Measurements from ENCODE around the gene ZSCAN22. TPM values are rescaled to one million over a fixed set of nuclear protein-coding genes. Genes with fewer than 3 reads are reported as not detected.
A peak's percentile ranks its signal among the peaks of the same experiment; 100 is the strongest.

The ZSCAN22 gene
- total and polyA plus RNA-seq, 2 of the 13 experiments (the other 11 are each of a cell fraction or from before 2014, with no cell fraction given), result 2.5 to 3.5 TPM

DNA sequence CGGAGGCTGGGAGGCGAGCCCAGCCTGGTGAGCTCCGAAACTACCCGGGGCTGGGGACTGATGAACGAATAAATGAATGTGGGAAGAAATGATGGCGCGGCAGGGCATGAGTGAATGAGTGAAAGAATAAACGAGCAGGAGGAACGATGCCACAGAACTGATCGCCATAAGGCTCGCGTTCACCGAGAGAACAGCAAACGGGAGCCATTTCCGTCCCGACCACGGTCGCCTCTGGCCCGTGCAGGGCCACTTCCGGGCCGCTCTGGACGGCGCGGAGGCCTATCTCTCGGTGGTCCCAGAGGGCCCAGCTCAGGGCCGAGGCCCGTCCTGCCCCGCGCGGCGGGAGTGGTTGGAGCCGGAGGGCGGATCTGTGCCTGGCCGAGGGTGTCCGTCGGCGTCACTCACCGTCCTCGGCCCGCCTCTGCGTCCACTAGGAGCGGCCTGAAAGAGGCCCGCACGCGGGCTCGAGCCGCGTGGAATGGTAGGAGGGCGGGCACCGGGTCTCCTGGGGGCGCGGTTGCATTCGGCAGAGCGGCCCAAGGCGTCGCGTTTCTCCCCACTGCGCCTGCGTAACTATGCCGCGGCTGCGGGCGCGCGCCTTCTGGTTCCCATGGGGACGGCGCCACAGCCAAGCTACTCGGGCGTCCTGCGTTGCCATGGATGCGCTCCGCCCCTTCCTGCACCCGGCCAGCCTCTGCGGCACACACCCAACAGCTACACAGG lies 35.6 kb downstream of the ZSCAN22 start, which contains the start of gene ZNF497 (continued):
- TF ChIP-seq PHF21A (CRISPR knock-in tag; IDR thresholded peaks at IDR 0.05) (peak; percentile 73; the same call in 1 of the 2 replicates), SRSF1 (optimal IDR thresholded peaks at IDR 0.05; ENCODE audit: low read depth, low read length) (no peak), ATF7 (IDR thresholded peaks at IDR 0.05) (no peak), ATF7 (CRISPR knock-in tag; IDR thresholded peaks at IDR 0.05) (no peak), ZNF772 (CRISPR knock-in tag; IDR thresholded peaks at IDR 0.05) (peak; percentile 63; the same call in 1 of the 2 replicates), YEATS2 (CRISPR knock-in tag; IDR thresholded peaks at IDR 0.05; ENCODE audit: borderline replicate concordance) (peak; percentile 92), FOXP1 (IDR thresholded peaks at IDR 0.05) (no peak), FOXP1 (CRISPR knock-in tag; IDR thresholded peaks at IDR 0.05) (no peak), ZNF549 (CRISPR knock-in tag; IDR thresholded peaks at IDR 0.05) (peak; percentile 45; the same call in 1 of the 2 replicates), MZF1 (CRISPR knock-in tag; IDR thresholded peaks at IDR 0.05; ENCODE audit: borderline replicate concordance) (no peak), SALL1 (CRISPR knock-in tag; IDR thresholded peaks at IDR 0.05) (peak; percentile 56; the same call in 1 of the 2 replicates), RBM22 (optimal IDR thresholded peaks at IDR 0.05; ENCODE audit: low read length) (peak; percentile 100), HOXA3 (CRISPR knock-in tag; IDR thresholded peaks at IDR 0.05) (peak; percentile 83), TARDBP (CRISPR knock-in tag; IDR thresholded peaks at IDR 0.05) (peak; percentile 39), SMARCE1 (IDR thresholded peaks at IDR 0.05; ENCODE audit: borderline replicate concordance) (no peak), ZSCAN29 (CRISPR knock-in tag; conservative IDR thresholded peaks at IDR 0.05) (no peak), GZF1 (CRISPR knock-in tag; IDR thresholded peaks at IDR 0.05) (peak; percentile 85), EHMT2 (IDR thresholded peaks at IDR 0.05; ENCODE audit: borderline replicate concordance, low read depth, low read length) (no peak), ZNF446 (CRISPR knock-in tag; IDR thresholded peaks at IDR 0.05) (no peak; the same call in 1 of the 2 replicates), STAT5B (CRISPR knock-in tag; IDR thresholded peaks at IDR 0.05) (0 out of 2 replicates have a peak, but pooled peaks have one; percentile 19)
- TF ChIP-seq, protein P1, sequence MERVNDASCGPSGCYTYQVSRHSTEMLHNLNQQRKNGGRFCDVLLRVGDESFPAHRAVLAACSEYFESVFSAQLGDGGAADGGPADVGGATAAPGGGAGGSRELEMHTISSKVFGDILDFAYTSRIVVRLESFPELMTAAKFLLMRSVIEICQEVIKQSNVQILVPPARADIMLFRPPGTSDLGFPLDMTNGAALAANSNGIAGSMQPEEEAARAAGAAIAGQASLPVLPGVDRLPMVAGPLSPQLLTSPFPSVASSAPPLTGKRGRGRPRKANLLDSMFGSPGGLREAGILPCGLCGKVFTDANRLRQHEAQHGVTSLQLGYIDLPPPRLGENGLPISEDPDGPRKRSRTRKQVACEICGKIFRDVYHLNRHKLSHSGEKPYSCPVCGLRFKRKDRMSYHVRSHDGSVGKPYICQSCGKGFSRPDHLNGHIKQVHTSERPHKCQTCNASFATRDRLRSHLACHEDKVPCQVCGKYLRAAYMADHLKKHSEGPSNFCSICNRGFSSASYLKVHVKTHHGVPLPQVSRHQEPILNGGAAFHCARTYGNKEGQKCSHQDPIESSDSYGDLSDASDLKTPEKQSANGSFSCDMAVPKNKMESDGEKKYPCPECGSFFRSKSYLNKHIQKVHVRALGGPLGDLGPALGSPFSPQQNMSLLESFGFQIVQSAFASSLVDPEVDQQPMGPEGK (CRISPR knock-in tag; IDR thresholded peaks at IDR 0.05), result peak; percentile 53; the same call in 1 of the 2 replicates
- TF ChIP-seq, protein P2, sequence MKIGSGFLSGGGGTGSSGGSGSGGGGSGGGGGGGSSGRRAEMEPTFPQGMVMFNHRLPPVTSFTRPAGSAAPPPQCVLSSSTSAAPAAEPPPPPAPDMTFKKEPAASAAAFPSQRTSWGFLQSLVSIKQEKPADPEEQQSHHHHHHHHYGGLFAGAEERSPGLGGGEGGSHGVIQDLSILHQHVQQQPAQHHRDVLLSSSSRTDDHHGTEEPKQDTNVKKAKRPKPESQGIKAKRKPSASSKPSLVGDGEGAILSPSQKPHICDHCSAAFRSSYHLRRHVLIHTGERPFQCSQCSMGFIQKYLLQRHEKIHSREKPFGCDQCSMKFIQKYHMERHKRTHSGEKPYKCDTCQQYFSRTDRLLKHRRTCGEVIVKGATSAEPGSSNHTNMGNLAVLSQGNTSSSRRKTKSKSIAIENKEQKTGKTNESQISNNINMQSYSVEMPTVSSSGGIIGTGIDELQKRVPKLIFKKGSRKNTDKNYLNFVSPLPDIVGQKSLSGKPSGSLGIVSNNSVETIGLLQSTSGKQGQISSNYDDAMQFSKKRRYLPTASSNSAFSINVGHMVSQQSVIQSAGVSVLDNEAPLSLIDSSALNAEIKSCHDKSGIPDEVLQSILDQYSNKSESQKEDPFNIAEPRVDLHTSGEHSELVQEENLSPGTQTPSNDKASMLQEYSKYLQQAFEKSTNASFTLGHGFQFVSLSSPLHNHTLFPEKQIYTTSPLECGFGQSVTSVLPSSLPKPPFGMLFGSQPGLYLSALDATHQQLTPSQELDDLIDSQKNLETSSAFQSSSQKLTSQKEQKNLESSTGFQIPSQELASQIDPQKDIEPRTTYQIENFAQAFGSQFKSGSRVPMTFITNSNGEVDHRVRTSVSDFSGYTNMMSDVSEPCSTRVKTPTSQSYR (CRISPR knock-in tag; IDR thresholded peaks at IDR 0.05; ENCODE audit: borderline replicate concordance), result no peak
- TF ChIP-seq, protein P3, sequence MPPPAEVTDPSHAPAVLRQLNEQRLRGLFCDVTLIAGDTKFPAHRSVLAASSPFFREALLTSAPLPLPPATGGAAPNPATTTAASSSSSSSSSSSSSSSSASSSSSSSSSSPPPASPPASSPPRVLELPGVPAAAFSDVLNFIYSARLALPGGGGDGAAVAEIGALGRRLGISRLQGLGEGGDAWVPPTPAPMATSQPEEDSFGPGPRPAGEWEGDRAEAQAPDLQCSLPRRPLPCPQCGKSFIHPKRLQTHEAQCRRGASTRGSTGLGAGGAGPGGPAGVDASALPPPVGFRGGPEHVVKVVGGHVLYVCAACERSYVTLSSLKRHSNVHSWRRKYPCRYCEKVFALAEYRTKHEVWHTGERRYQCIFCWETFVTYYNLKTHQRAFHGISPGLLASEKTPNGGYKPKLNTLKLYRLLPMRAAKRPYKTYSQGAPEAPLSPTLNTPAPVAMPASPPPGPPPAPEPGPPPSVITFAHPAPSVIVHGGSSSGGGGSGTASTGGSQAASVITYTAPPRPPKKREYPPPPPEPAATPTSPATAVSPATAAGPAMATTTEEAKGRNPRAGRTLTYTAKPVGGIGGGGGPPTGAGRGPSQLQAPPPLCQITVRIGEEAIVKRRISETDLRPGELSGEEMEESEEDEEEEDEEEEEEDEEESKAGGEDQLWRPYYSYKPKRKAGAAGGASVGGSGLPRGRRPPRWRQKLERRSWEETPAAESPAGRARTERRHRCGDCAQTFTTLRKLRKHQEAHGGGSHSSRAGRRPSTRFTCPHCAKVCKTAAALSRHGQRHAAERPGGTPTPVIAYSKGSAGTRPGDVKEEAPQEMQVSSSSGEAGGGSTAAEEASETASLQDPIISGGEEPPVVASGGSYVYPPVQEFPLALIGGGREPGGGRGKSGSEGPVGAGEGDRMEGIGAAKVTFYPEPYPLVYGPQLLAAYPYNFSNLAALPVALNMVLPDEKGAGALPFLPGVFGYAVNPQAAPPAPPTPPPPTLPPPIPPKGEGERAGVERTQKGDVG (CRISPR knock-in tag; IDR thresholded peaks at IDR 0.05; ENCODE audit: borderline replicate concordance), result no peak
